GM12892 (cell line): ENCODE results near the gene ISCU.
"Not testable (repeated sequence)": the region's sequence is repeated elsewhere in the genome, so short reads cannot be mapped to it uniquely, and the experiment has no call there.

Source experiments
- DNase-seq: peaks from one replicate; pipeline ENCODE4 v3.0.0; 2011; ENCODE audit not compliant: insufficient read length
- FAIRE-seq: peaks from 2 replicates; lab custom pipeline; 2011; peaks lifted over from hg19 to GRCh38; lab: Jason Lieb, UNC
- POLR2A ChIP-seq: IDR thresholded peaks from 2 replicates; pipeline ENCODE4 v1.6.1; 2011; ENCODE audit warnings: low read depth, low read length, control low read depth
- POLR2AphosphoS5 ChIP-seq: IDR thresholded peaks from 2 replicates; pipeline ENCODE4 v1.6.1; 2011; ENCODE audit warnings: low read depth, low read length, control low read depth
- TAF1 ChIP-seq: IDR thresholded peaks from 2 replicates; pipeline ENCODE4 v1.6.1; 2011; ENCODE audit warnings: low read depth, mild to moderate bottlenecking, control low read depth, low read length, borderline replicate concordance

Gene ISCU

DNA sequence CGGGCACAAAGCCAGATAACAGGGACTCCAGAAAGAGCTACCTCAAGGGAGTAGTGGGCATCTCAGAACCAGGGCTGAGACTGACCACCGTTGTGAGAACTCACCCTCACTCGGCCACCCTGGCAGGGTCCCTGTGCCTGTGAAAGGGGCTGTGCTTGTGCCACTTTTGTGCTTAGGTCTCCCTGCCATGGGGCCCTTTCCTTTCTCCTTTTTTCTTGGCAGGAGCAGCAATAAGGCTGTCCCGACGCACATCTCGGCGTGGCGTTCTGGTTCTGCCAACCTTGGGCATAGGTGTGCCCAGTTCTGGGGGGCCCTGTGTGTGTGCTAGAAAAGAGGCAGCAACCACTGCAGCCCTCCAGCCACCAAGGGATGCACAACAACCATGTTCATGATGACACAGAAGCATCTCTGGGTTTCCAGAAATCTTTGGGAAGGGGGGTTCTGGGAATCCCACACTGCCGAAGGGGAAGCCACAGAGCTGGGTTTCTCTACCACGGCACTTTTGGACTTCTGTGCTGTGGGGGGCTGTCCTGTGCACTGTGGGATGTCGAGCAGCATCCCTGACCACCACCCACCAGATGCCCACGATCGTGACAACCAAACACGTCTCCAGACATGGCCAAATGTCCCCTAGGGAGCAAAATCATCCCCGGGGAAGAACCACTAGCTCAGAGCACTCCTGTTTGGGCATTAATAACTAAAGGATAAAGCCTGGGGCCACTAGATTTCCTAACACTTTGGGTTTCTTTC lies 48.6 kb downstream of the ISCU start:
- FAIRE-seq = no peak
- no peak for TF ChIP-seq POLR2A
- DNase-seq = no peak

DNA sequence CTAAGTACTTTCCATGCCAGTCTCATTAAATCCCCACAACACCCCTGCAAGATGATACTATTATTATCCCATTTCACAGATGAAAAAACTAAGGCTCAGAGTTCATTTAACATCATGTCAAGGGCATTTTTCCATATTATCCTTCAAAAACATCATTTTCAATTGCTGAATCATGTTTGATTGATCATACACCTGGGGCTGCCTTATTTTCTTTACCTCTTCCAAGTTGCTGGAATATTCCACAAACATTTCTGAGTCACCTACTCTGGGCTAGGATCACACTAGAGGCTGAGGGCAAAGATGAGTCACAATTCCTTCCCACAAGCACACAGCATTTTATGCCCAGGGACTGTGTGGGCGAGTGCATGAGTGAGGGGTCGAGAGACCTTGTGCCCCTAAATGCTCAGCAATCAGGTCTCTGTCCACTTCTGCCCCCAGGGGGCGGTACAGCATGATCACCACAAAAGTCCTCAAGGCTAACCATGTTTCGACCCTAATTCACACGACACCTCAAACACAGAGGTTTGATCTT lies 49.6 kb downstream of the ISCU start:
- DNase-seq (no peak), FAIRE-seq (peak; percentile 84)
- TF ChIP-seq TAF1 = no peak
- TF ChIP-seq POLR2A = no peak
- TF ChIP-seq POLR2AphosphoS5 = no peak

DNA sequence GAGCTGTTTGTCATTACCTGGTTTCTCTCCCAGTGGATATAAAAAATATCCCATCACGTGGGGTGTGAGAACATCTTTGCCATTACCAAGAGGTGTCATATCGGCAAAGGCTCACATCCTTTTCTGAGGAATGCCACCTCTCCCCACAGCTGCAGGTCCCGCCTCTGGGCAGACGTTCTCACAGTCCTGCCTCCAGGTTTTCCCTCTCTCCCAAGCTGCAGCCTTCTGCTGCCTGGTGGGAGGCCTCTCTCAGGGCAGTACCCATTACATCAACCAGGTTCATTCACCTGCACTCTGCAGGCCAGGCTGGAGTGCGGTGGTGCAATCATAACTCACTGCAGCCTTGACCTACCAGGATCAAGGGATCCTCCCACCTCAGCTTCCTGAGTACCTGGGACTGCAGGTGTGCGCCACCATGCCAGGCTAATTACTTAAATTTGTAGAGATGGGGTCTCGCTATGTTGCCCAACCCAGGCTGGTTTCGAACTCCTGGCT lies 50.4 kb downstream of the ISCU start:
- TF ChIP-seq POLR2A (no peak), TAF1 (no peak)
- DNase-seq (no peak), FAIRE-seq (no peak)

DNA sequence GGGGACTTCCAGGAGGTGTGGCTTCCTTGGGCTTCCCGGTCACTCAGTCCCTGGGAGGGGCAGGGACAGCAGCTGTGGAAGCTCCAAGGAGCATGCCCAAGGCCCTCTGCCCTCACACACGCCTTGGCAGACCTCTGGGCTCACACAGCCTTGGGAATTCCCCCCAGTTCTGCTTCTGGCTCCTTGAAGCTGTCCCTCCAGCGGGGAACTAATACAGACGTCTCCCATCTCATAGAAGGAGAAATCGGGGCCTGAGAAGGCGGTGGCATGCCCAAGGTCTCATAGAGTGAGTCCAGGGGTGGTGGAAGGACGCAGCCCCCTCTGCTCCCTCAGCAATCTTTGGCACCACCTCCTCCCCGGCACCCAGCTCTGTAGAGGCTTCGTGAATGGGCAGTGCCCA lies 51.2 kb downstream of the ISCU start:
- FAIRE-seq = peak; percentile 27
- no peak for TF ChIP-seq POLR2AphosphoS5
- TF ChIP-seq POLR2A = no peak
- no peak for TF ChIP-seq TAF1
- DNase-seq = no peak

- no peak for DNase-seq
- FAIRE-seq = no peak
- TF ChIP-seq POLR2AphosphoS5 (no peak), TAF1 (no peak), POLR2A (no peak)
Observed at GRCh38 chr12:108614041-108614440, 51.6 kb downstream of the ISCU start.

DNA sequence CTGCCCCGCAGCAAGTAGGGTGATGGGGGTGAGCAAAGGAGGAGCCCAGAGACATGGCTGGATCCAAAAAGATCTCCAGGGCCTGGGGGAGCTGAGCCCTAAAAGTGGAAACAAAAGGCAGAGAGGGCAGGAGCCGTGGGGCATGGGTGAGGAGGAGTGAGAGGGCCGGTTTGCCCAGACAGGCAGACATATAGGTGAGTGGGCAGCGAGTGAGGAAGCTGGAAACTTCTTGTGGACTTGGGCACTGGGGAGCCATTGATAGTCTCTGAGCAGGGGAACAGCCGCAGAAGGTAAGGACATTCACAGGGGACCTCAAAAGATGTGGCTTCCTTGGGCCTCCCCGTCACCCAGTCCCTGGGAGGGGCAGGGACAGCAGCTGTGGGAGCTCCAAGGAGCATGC lies 52.2 kb downstream of the ISCU start:
- no peak for TF ChIP-seq POLR2AphosphoS5
- TF ChIP-seq POLR2A = no peak
- TF ChIP-seq TAF1 = no peak
- DNase-seq (no peak), FAIRE-seq (no peak)

- no peak for TF ChIP-seq POLR2AphosphoS5
- TF ChIP-seq POLR2A = no peak
- TF ChIP-seq TAF1 = no peak
- DNase-seq = no peak
- peak; percentile 9 for FAIRE-seq
Observed at GRCh38 chr12:108615918-108616317, 53.5 kb downstream of the ISCU start.

DNA sequence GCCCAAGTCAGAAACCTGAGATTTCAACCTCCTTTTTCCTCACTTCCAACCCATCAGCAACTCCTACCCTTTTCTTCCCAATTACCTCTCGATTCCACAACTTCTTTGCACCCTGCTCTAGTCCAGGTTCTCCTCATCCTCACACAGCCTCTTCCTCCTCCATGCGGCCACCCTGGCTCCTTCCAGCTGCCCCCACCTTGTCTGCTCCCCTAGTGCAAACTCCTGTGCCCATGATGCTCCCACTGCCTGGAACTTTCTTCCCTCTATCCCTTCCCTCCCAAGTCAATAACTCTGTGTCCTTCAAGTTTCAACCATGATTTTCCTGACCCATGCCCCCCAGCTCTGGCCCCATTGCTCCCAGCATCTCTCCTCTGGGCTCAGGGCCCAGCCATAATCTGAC lies 54.0 kb downstream of the ISCU start:
- DNase-seq (no peak), FAIRE-seq (no peak)
- TF ChIP-seq TAF1 (no peak), POLR2AphosphoS5 (no peak), POLR2A (no peak)

DNA sequence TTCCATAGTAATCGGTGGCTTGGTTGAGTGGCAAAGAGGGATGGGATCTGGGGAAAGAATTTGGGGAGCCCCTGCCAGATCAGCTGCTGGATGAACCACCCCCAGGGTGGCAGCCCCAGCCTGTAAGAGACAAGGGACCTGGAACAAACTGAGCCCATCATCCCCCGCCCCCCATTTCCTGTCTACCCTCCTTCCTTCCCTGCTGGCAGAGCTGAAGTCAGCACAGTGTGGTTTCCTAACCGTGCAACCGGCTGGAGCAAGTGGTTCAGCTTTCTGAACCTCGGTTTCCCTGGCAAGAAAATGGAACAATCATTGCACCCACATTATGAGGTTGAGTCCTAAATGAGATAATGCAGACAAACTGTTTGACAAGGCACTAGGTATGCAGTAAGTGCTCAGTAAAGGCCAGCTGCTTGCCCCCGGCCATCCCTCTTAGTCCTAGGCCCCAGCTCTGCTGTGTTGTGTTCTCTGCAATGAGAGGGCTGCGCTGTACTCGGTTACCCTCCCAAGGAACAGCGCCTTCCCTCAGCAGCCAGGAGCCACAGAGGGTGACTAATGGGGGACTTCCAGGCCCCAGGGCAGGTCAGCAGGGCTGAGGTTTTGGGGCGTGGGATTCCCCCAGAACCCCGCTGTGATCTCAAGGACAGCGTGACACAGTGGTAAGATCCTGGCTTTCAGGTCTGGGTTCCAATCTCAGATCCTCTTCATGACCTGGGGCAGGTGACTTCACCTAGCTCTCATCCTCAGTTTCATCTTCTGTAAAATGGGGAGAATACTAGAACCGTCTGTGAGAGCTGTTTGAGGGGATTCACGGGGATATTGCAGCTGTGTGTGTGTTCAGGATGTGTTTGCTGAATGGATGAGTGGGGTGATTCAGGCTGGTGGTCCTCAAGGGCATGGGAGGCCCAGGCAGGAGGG lies 54.8 kb downstream of the ISCU start:
- FAIRE-seq = peak; percentile 95
- TF ChIP-seq POLR2AphosphoS5 (no peak), TAF1 (0 out of 2 replicates have a peak, but pooled peaks have one; percentile 11), POLR2A (peak; percentile 72)
- peak; percentile 80 for DNase-seq

DNA sequence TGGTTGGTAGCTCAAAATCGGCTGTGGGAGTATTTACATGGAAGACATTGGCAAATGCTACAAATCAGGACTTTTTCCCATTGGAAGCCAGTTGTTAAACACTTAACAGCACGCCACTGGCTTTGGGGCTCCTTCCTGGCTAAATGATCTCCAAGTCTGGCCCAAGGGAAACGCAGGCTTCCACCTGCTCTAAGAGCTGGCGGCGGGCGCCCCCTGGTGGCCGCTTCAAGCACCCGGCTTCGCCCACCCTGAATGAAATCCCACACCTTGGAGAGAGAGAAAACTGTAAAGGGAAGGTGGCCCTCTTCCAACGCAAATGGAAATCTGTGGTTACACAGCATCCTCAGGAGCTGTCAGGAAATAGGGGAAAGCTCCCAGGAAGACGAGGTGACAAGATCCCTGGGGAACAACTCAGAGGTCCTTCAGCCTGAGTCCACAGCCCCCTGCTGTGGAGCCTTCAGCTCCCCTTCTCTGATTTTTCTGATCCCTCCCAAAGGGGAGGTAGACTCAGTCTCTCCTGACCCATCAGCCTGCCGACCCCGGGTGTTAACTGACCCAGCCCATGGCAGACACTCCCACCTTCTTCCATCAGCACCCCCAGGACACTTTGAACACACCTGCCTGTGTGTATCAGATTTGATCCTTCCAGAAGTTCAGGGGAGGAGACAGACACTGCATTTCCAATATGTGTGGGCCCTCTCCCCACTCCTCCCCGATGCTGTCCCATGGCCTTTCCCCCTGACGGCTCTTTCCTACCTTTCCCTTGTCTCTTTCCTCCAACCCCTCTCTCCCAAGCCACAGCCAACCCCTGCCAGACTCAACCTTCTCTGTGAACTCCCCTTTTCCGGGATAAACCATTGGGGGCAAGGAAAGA lies 55.9 kb downstream of the ISCU start:
- no peak for TF ChIP-seq POLR2AphosphoS5
- no peak for TF ChIP-seq POLR2A
- TF ChIP-seq TAF1 = no peak
- DNase-seq (peak; percentile 74), FAIRE-seq (peak; percentile 89)

DNA sequence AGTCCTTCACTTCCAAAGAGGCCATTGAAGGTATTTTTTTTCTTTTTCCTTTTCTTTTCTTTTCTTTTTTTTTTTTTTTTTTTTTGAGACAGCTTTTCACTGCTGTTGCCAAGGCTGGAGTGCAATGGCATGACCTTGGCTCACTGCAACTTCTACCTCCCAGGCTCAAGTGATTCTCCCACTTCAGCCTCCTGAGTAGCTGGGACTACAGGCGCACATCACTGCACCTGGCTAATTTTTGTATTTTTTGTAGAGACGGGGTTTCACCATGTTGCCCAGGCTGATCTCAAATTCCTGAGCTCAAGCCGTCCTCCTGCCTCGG lies 56.5 kb downstream of the ISCU start:
- not testable (repeated sequence) for FAIRE-seq, DNase-seq
